Activated CD8-positive, alpha-beta T cell treated with anti-CD3 and anti-CD28 coated beads, Interleukin-2, amount 10 ng/mL, durations not matched to agents 7 days and 5 days (primary cell): ENCODE measurements around the gene ANKS6. TPM values are rescaled to one million over a fixed set of nuclear protein-coding genes. Genes with fewer than 3 reads are reported as not detected.

Experiments used
- total RNA-seq, 2 experiments: library from RNA; stranded (reverse); gene quantifications; one replicate each; pipeline ENCODE4 v1.2.3, GENCODE V29; 2021

ANKS6 gene
- total RNA-seq, 2 experiments from 2014 or later = 3.8 to 5.8 TPM

Other genes with a start within 250 kb of the ANKS6 start
- not detected for gene GABBR2, start 87.6 kb downstream of the ANKS6 start, total RNA-seq
- gene GALNT12, start 11.1 kb upstream of the ANKS6 start, total RNA-seq = 1 to 10 TPM; 7.9 to 8.8 TPM
- gene COL15A1, start 147.4 kb upstream of the ANKS6 start, total RNA-seq = under 1 TPM; 0.37 to 0.76 TPM